ENCODE results near the gene SMIM5.

DNA sequence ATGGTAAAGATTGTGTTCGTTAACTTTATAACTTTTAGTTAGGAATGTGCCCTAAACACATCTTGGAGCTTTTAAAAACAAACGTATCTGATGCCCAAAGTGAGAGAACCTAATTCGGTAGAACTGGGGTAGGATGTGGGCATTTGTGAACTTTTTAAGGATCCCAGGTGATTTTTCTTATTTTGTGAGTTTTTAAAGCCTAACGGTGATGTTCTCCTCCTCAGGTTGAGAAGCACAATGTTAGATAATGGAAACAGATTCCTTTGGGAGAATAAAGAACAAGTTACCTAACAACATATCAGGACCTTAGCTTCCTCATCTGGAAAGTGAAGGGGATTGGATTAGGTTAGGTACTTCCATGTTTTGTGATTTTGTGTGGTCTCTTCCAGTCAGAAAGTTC is 34.6 kb downstream of the SMIM5 start:
- TF ChIP-seq, protein P1, sequence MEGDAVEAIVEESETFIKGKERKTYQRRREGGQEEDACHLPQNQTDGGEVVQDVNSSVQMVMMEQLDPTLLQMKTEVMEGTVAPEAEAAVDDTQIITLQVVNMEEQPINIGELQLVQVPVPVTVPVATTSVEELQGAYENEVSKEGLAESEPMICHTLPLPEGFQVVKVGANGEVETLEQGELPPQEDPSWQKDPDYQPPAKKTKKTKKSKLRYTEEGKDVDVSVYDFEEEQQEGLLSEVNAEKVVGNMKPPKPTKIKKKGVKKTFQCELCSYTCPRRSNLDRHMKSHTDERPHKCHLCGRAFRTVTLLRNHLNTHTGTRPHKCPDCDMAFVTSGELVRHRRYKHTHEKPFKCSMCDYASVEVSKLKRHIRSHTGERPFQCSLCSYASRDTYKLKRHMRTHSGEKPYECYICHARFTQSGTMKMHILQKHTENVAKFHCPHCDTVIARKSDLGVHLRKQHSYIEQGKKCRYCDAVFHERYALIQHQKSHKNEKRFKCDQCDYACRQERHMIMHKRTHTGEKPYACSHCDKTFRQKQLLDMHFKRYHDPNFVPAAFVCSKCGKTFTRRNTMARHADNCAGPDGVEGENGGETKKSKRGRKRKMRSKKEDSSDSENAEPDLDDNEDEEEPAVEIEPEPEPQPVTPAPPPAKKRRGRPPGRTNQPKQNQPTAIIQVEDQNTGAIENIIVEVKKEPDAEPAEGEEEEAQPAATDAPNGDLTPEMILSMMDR (IDR thresholded peaks at IDR 0.05) = no peak
- TF ChIP-seq POLR2A (IDR thresholded peaks at IDR 0.05) = no peak
